Keratinocyte (primary cell): Measurements from ENCODE around the gene RAET1E. TPM values are rescaled to one million over a fixed set of nuclear protein-coding genes. Genes with fewer than 3 reads are reported as not detected.
"Not testable (repeated sequence)": the region's sequence is repeated elsewhere in the genome, so short reads cannot be mapped to it uniquely, and the experiment has no call there.

Source experiments
- DNase-seq: peaks from one replicate; pipeline ENCODE4 v3.0.0-alpha.2; 2011; ENCODE audit warnings: low read depth, missing footprints, low spot score
- FAIRE-seq: peaks from 2 replicates; lab custom pipeline; 2011; peaks lifted over from hg19 to GRCh38; lab: Jason Lieb, UNC
- H2AFZ ChIP-seq: 2 replicates; pipeline ENCODE4 v1.6.0; 2012; ENCODE audit warnings: low read length, control low read depth, inconsistent platforms; ENCODE audit not compliant: control insufficient read depth
- H3K27ac ChIP-seq: 2 replicates; pipeline ENCODE4 v1.5.1; 2011; ENCODE audit warnings: low read length; ENCODE audit not compliant: control insufficient read depth, insufficient read depth
- H3K27me3 ChIP-seq: 3 replicates; pipeline ENCODE4 v1.6.0; 2011; ENCODE audit warnings: low read length; ENCODE audit not compliant: control insufficient read depth, insufficient read depth; ENCODE audit errors: extremely low read depth
- H3K36me3 ChIP-seq, 2 experiments: 2 replicates in 1 of 2; 3 replicates in 1 of 2; pipeline ENCODE4 v1.5.1; 2011; ENCODE audit warnings: low read length in 2 of 2, mild to moderate bottlenecking in 1 of 2; ENCODE audit not compliant: control insufficient read depth in 2 of 2, insufficient read depth in 2 of 2; ENCODE audit errors: extremely low read depth in 1 of 2
- H3K4me1 ChIP-seq: 3 replicates; pipeline ENCODE4 v1.5.1; 2011; ENCODE audit warnings: low read length; ENCODE audit not compliant: control insufficient read depth, insufficient read depth; ENCODE audit errors: extremely low read depth
- H3K4me2 ChIP-seq: 3 replicates; pipeline ENCODE4 v1.6.0; 2011; ENCODE audit warnings: low read depth, low read length; ENCODE audit not compliant: control insufficient read depth, insufficient read depth; ENCODE audit errors: extremely low read depth
- H3K4me3 ChIP-seq, 3 experiments: fragments of 200-600 bp in 1 of 3; sonication (generic) in 1 of 3; 2 replicates in 2 of 3; 3 replicates in 1 of 3; pipeline ENCODE4 v1.5.1; 2011 to 2016; ENCODE audit warnings: low read length in 3 of 3, mild to moderate bottlenecking in 3 of 3, control low read depth in 2 of 3, inconsistent platforms in 1 of 3, low read depth in 1 of 3, mixed read lengths in 1 of 3, mixed run types in 1 of 3, moderate library complexity in 1 of 3; ENCODE audit not compliant: control insufficient read depth in 2 of 3, insufficient read depth in 2 of 3; ENCODE audit errors: extremely low read depth in 1 of 3
- H3K79me2 ChIP-seq: 2 replicates; pipeline ENCODE4 v1.6.0; 2012; ENCODE audit warnings: low read length; ENCODE audit not compliant: control insufficient read depth, insufficient read depth
- H3K9ac ChIP-seq: 3 replicates; pipeline ENCODE4 v1.6.0; 2011; ENCODE audit warnings: low read length; ENCODE audit not compliant: control insufficient read depth, insufficient read depth; ENCODE audit errors: extremely low read depth
- H3K9me1 ChIP-seq: 3 replicates; pipeline ENCODE4 v1.6.0; 2011; ENCODE audit warnings: low read length; ENCODE audit not compliant: control insufficient read depth, insufficient read depth; ENCODE audit errors: extremely low read depth
- H3K9me3 ChIP-seq: 2 replicates; pipeline ENCODE4 v1.5.1; 2012; ENCODE audit warnings: low read depth, low read length; ENCODE audit not compliant: control insufficient read depth
- H4K20me1 ChIP-seq: 3 replicates; pipeline ENCODE4 v1.6.0; 2011; ENCODE audit warnings: low read length; ENCODE audit not compliant: control insufficient read depth, insufficient read depth; ENCODE audit errors: extremely low read depth
- EZH2 ChIP-seq: IDR thresholded peaks from one replicate; pipeline ENCODE4 v1.6.1; 2012; ENCODE audit warnings: inconsistent platforms, mild to moderate bottlenecking, low read length, moderate library complexity
- dilution Hi-C: fragments of 300-500 bp; cut with MboI; formaldehyde crosslinking; loops from one replicate; pipeline ENCODE4 v1.7.0; 2020; ENCODE audit warnings: low sequenced_read_pairs; ENCODE audit not compliant: extremely low pct_ligation_motif_present
- polyA plus RNA-seq, 5 experiments: library from polyadenylated mRNA; depleted of rRNA in 3 of 5; stranded (reverse) in 3 of 5; stranded (forward) in 1 of 5; unstranded in 1 of 5; fragments of >200 nt; gene quantifications; 1 replicate in 1 of 5; 2 replicates in 3 of 5; 3 replicates in 1 of 5; pipeline versions ENCODE4 v1.2.1 to v1.2.3, GENCODE V29; 2011 to 2012; ENCODE audit warnings: missing spikeins in 2 of 5, low read depth in 1 of 5, low replicate concordance in 1 of 5
- TF ChIP-seq, protein P1 (sequence below), 3 experiments: IDR thresholded peaks in 1 of 3; conservative IDR thresholded peaks in 1 of 3; optimal IDR thresholded peaks in 1 of 3; 2 replicates in 2 of 3; 3 replicates in 1 of 3; pipeline versions ENCODE3 to v1.5.1; 2011; ENCODE audit warnings: low read length in 3 of 3, mild to moderate bottlenecking in 3 of 3, moderate library complexity in 2 of 3, control low read depth in 1 of 3, inconsistent platforms in 1 of 3; ENCODE audit not compliant: insufficient read depth in 2 of 3; ENCODE audit errors: extremely low read depth in 1 of 3

The RAET1E gene
- polyA plus RNA-seq, 1 donor (not counting 4 experiments of a cell fraction or from before 2014, with no cell fraction given), result 14.0 TPM

DNA sequence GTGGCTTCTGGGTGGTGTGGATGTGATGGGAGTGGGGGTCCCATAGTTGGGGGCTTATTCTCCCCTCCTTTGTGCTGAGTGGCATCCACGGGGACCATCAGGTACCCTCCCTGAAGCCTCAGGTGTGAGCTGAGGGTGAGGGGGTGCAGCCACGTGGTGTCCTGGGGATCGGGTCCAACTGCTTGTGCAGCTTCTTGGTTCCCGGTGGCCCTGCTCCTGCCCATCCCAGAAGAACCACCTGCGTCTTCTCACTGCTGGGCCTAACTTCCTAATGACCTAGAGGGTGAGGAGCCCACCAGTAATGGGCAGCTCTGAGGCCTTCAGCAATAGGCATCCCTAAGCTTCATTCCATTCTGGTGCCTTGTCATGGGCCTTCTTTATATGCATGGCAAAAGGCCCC lies 45.4 kb upstream of the RAET1E start:
- H3K9me1 ChIP-seq, dilution Hi-C loops, H4K20me1 ChIP-seq, DNase-seq, H3K9me3 ChIP-seq, H3K4me2 ChIP-seq, H3K4me3 ChIP-seq, H3K79me2 ChIP-seq, H3K27me3 ChIP-seq, H3K9ac ChIP-seq, H2AFZ ChIP-seq, FAIRE-seq, H3K36me3 ChIP-seq, H3K27ac ChIP-seq: not testable (repeated sequence)
- peaks cover 12% of the 10 kb centered on the region for H3K4me1 ChIP-seq

DNA sequence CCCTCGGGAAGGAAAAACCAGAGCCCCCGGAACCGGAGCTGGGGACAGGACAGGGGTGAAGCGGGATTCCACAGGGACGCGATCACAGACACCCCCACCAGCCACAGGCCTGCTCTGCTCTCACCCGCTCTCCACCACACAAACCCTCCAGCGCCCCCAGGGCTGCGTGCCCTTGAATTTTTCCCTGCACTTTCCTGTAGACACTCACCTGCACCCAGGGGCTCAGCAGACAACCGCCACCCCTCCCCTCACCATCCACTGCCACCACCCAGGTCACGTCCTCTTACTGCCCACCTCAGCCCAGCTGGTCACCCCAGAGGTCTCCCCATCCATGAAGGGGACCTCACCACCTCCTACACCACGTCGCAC lies 44.5 kb upstream of the RAET1E start:
- Histone ChIP-seq H3K9me1 (no peaks in the 10 kb centered on the region), H3K4me1 (peaks cover 13% of the 10 kb centered on the region), H3K4me3 (peak overlapping the region; percentile 68 to 79 (median 76)), H2AFZ (peak overlapping the region; percentile 95), H3K27me3 (peaks cover 11% of the 10 kb centered on the region), H3K27ac (no peak overlapping the region), H3K9ac (peak overlapping the region; percentile 65), H3K79me2 (no peaks in the 10 kb centered on the region), H4K20me1 (no peaks in the 10 kb centered on the region), H3K36me3 (peaks cover 0 to 2% of the 10 kb centered on the region in 2 experiments), H3K4me2 (peak overlapping the region; percentile 90), H3K9me3 (no peaks in the 10 kb centered on the region)
- FAIRE-seq, result no peak
- dilution Hi-C loops, result no loop called here
- no peak for DNase-seq
- TF ChIP-seq, protein P1, sequence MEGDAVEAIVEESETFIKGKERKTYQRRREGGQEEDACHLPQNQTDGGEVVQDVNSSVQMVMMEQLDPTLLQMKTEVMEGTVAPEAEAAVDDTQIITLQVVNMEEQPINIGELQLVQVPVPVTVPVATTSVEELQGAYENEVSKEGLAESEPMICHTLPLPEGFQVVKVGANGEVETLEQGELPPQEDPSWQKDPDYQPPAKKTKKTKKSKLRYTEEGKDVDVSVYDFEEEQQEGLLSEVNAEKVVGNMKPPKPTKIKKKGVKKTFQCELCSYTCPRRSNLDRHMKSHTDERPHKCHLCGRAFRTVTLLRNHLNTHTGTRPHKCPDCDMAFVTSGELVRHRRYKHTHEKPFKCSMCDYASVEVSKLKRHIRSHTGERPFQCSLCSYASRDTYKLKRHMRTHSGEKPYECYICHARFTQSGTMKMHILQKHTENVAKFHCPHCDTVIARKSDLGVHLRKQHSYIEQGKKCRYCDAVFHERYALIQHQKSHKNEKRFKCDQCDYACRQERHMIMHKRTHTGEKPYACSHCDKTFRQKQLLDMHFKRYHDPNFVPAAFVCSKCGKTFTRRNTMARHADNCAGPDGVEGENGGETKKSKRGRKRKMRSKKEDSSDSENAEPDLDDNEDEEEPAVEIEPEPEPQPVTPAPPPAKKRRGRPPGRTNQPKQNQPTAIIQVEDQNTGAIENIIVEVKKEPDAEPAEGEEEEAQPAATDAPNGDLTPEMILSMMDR (optimal IDR thresholded peaks at IDR 0.05 in 1 of 3, IDR thresholded peaks at IDR 0.05 in 1 of 3, conservative IDR thresholded peaks at IDR 0.05 in 1 of 3; ENCODE audit: extremely low read depth in 1 of 3, insufficient read depth in 2 of 3, low read length in 3 of 3), result peak in 1 of 3 experiments; percentile 9
- no peak for TF ChIP-seq EZH2
